Measurements from ENCODE around the gene ANXA5.
"Not testable (repeated sequence)": the region's sequence is repeated elsewhere in the genome, so short reads cannot be mapped to it uniquely, and the experiment has no call there.

Gene ANXA5

DNA sequence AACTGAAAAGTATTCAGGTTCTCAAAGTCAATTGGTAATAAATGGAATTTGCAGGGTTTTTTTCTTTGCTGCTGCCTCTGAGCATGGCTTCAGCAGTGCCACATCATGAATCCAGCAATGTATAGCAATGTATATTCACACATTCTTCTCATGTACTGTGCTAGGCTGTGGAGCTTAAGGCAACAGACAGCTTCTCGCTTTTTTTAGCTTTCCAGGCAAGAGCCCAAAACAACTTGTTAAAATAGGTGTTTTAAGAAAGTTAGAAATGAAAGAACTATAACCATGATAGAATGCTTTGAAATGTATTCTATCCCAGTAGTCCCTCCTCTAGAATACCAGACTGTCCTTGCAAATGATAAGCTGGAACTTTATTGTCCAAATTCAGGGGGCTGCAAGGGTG is 37.8 kb upstream of the ANXA5 start:
- Histone ChIP-seq H3K4me2 (ENCODE audit: low read length) (no peak overlapping the region), H3K79me2 (no peaks in the 10 kb centered on the region), H3K4me1 (no peaks in the 10 kb centered on the region), H3K9me3 (ENCODE audit: control insufficient read depth, low read length) (no peaks in the 10 kb centered on the region), H3K9ac (no peak overlapping the region), H3K27me3 (ENCODE audit: control insufficient read depth, insufficient read depth, low read length) (no peaks in the 10 kb centered on the region), H2AFZ (no peak overlapping the region), H3K4me3 (ENCODE audit: low read depth, low read length) (no peak overlapping the region), H3K27ac (no peak overlapping the region), H3K36me3 (ENCODE audit: control insufficient read depth, insufficient read depth, low read length) (no peaks in the 10 kb centered on the region)
- TF ChIP-seq CTCF (IDR thresholded peaks at IDR 0.05): no peak

DNA sequence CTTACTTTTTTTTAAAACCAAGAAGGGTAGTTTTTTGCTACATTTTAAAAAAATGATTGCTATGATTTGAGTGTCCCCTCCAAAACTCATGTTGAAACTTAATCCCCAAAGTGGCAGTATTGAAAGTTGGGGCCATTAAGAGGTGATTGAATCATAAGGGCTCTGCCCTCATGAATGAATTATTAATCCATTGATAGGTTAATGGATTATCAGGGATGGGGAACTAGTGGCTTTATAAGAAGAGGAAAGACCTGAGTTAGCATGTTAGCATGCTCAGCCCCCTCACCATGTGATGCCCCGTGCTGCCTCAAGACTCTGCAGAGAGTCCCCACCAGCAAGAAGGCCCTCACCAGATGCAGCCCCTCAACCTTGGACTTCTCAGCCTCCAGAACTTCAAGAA is 37.2 kb upstream of the ANXA5 start:
- no peak overlapping the region for H2AFZ ChIP-seq

DNA sequence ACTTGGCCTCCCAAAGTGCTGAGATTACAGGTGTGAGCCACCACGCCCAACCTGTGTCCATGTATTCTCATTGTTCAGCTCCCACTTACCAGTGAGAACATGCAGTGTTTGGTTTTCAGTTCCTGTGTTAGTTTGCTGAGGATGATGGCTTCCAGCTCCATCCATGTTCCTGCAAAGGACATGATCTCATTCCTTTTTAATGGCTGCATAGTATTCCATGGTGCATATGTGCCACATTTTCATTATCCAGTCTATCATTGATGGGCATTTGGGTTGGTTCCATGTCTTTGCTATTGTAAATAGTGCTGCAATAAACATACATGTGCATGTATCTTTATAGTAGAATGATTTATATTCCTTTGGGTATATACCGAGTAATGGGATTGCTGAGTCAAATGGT is 33.0 kb upstream of the ANXA5 start:
- H3K79me2 ChIP-seq; H3K9ac ChIP-seq; H3K4me1 ChIP-seq; H3K4me3 ChIP-seq (ENCODE audit: low read depth, low read length); H3K36me3 ChIP-seq (ENCODE audit: control insufficient read depth, insufficient read depth, low read length); H3K4me2 ChIP-seq (ENCODE audit: low read length); H3K9me3 ChIP-seq (ENCODE audit: control insufficient read depth, low read length); H2AFZ ChIP-seq; H3K27ac ChIP-seq; H3K27me3 ChIP-seq (ENCODE audit: control insufficient read depth, insufficient read depth, low read length): not testable (repeated sequence)

More for the DNA sequence above, 37.2 kb upstream of the ANXA5 start:
- Histone ChIP-seq H3K27me3 (ENCODE audit: control insufficient read depth, insufficient read depth, low read length) (no peaks in the 10 kb centered on the region), H3K79me2 (no peaks in the 10 kb centered on the region), H3K36me3 (ENCODE audit: control insufficient read depth, insufficient read depth, low read length) (no peaks in the 10 kb centered on the region), H3K4me3 (ENCODE audit: low read depth, low read length) (no peak overlapping the region), H3K9me3 (ENCODE audit: control insufficient read depth, low read length) (no peaks in the 10 kb centered on the region), H3K4me1 (no peaks in the 10 kb centered on the region), H3K27ac (no peak overlapping the region), H3K9ac (no peak overlapping the region), H3K4me2 (ENCODE audit: low read length) (no peak overlapping the region)
- TF ChIP-seq CTCF (IDR thresholded peaks at IDR 0.05): no peak

DNA sequence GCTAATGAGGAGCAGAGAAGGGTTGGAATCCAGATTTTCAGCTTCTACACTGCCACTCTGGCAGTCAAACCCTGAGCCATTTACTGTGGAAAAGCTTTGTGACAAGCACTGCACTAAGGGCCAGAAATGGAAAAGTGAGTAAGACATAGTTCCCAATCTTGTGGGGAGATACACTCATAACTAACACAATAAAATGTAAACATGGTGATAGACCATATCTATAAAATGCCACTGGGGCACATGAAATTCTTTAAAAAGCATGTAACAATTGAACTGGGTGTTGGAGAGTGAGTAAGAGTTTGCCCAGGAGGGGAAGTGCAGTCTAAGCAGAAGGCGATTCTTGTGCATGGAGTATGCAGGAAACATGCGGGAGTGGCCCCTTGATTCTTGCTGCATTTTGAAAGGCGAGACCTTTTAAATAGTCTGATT is 32.0 kb upstream of the ANXA5 start:
- TF ChIP-seq CTCF (IDR thresholded peaks at IDR 0.05): no peak
- no peak overlapping the region for H3K9ac ChIP-seq
- no peak overlapping the region for H2AFZ ChIP-seq
- H3K9me3 ChIP-seq (ENCODE audit: control insufficient read depth, low read length): no peaks in the 10 kb centered on the region
- no peak overlapping the region for H3K4me3 ChIP-seq (ENCODE audit: low read depth, low read length)
- no peak overlapping the region for H3K4me2 ChIP-seq (ENCODE audit: low read length)
- H3K27ac ChIP-seq: no peak overlapping the region
- no peaks in the 10 kb centered on the region for H3K36me3 ChIP-seq (ENCODE audit: control insufficient read depth, insufficient read depth, low read length)
- no peaks in the 10 kb centered on the region for H3K79me2 ChIP-seq
- no peaks in the 10 kb centered on the region for H3K27me3 ChIP-seq (ENCODE audit: control insufficient read depth, insufficient read depth, low read length)
- no peaks in the 10 kb centered on the region for H3K4me1 ChIP-seq

GRCh38 chr4:121728066-121728465 is 31.3 kb upstream of the ANXA5 start:
- TF ChIP-seq CTCF (IDR thresholded peaks at IDR 0.05): no peak
- Histone ChIP-seq H3K79me2 (no peaks in the 10 kb centered on the region), H3K4me1 (no peaks in the 10 kb centered on the region), H3K9me3 (ENCODE audit: control insufficient read depth, low read length) (no peaks in the 10 kb centered on the region), H3K9ac (no peak overlapping the region), H3K36me3 (ENCODE audit: control insufficient read depth, insufficient read depth, low read length) (no peaks in the 10 kb centered on the region), H3K4me3 (ENCODE audit: low read depth, low read length) (no peak overlapping the region), H3K4me2 (ENCODE audit: low read length) (no peak overlapping the region), H3K27me3 (ENCODE audit: control insufficient read depth, insufficient read depth, low read length) (no peaks in the 10 kb centered on the region), H2AFZ (no peak overlapping the region), H3K27ac (no peak overlapping the region)

All from parathyroid adenoma (tissue), 2 donors.